Brain microvascular endothelial cell (primary cell): ENCODE measurements around the gene HNF4A.

Experiments used
- DNase-seq: peaks from one replicate; pipeline ENCODE4 v3.0.0-alpha.2; 2020
- H3K27ac ChIP-seq: fragments of 250-450 bp; sonication (Bioruptor Pico); 2 replicates; pipeline ENCODE4 v1.5.1; 2020; ENCODE audit warnings: mild to moderate bottlenecking, moderate library complexity
- H3K27me3 ChIP-seq: fragments of 250-450 bp; sonication (Bioruptor Pico); replicated peaks from 2 replicates; pipeline ENCODE4 v1.5.1; 2020; ENCODE audit warnings: mild to moderate bottlenecking
- H3K36me3 ChIP-seq: fragments of 250-450 bp; sonication (Bioruptor Pico); replicated peaks from 2 replicates; pipeline ENCODE4 v1.5.1; 2020; ENCODE audit warnings: mild to moderate bottlenecking
- H3K4me3 ChIP-seq: 2 replicates; pipeline ENCODE4 v1.5.1; 2011; ENCODE audit warnings: low read depth, mild to moderate bottlenecking, control low read depth, low read length, moderate library complexity
- in situ Hi-C: cut with HindIII; loops from 2 replicates; pipeline ENCODE4 v1.10.0; 2017; ENCODE audit warnings: low sequenced_read_pairs, low pct_ligation_motif_present
- TF ChIP-seq, protein P1 (sequence below): IDR thresholded peaks from 2 replicates; pipeline ENCODE4 v1.5.1; 2011; ENCODE audit warnings: low read depth, mild to moderate bottlenecking, moderate library complexity, low read length, control low read depth, inconsistent platforms; ENCODE audit errors: missing control alignments

Gene HNF4A

GRCh38 chr20:44404204-44405181 lies 49.0 kb downstream of the HNF4A start:
- in situ Hi-C loops: no loop called here
- no peak overlapping the region for H3K27ac ChIP-seq
- no peak for DNase-seq
- no peaks in the 10 kb centered on the region for H3K36me3 ChIP-seq
- H3K4me3 ChIP-seq: no peak overlapping the region
- TF ChIP-seq, protein P1, sequence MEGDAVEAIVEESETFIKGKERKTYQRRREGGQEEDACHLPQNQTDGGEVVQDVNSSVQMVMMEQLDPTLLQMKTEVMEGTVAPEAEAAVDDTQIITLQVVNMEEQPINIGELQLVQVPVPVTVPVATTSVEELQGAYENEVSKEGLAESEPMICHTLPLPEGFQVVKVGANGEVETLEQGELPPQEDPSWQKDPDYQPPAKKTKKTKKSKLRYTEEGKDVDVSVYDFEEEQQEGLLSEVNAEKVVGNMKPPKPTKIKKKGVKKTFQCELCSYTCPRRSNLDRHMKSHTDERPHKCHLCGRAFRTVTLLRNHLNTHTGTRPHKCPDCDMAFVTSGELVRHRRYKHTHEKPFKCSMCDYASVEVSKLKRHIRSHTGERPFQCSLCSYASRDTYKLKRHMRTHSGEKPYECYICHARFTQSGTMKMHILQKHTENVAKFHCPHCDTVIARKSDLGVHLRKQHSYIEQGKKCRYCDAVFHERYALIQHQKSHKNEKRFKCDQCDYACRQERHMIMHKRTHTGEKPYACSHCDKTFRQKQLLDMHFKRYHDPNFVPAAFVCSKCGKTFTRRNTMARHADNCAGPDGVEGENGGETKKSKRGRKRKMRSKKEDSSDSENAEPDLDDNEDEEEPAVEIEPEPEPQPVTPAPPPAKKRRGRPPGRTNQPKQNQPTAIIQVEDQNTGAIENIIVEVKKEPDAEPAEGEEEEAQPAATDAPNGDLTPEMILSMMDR: no peak
- H3K27me3 ChIP-seq: no peaks in the 10 kb centered on the region

GRCh38 chr20:44405257-44405656 lies 49.8 kb downstream of the HNF4A start:
- H3K27ac ChIP-seq: no peak overlapping the region
- H3K4me3 ChIP-seq: no peak overlapping the region
- TF ChIP-seq, protein P1: no peak
- no peaks in the 10 kb centered on the region for H3K36me3 ChIP-seq
- in situ Hi-C loops: no loop called here
- DNase-seq: no peak
- no peaks in the 10 kb centered on the region for H3K27me3 ChIP-seq

- Histone ChIP-seq H3K27me3 (no peaks in the 10 kb centered on the region), H3K36me3 (no peaks in the 10 kb centered on the region), H3K27ac (no peak overlapping the region), H3K4me3 (no peak overlapping the region)
- TF ChIP-seq, protein P1: no peak
- DNase-seq: no peak
- in situ Hi-C loops: no loop called here
Measured at GRCh38 chr20:44405785-44406571, 50.5 kb downstream of the HNF4A start.

- no peaks in the 10 kb centered on the region for H3K36me3 ChIP-seq
- in situ Hi-C loops: no loop called here
- TF ChIP-seq, protein P1: no peak
- no peak overlapping the region for H3K27ac ChIP-seq
- DNase-seq: no peak
- H3K4me3 ChIP-seq: no peak overlapping the region
- no peaks in the 10 kb centered on the region for H3K27me3 ChIP-seq
Measured at GRCh38 chr20:44406572-44407137, 51.2 kb downstream of the HNF4A start.

DNA sequence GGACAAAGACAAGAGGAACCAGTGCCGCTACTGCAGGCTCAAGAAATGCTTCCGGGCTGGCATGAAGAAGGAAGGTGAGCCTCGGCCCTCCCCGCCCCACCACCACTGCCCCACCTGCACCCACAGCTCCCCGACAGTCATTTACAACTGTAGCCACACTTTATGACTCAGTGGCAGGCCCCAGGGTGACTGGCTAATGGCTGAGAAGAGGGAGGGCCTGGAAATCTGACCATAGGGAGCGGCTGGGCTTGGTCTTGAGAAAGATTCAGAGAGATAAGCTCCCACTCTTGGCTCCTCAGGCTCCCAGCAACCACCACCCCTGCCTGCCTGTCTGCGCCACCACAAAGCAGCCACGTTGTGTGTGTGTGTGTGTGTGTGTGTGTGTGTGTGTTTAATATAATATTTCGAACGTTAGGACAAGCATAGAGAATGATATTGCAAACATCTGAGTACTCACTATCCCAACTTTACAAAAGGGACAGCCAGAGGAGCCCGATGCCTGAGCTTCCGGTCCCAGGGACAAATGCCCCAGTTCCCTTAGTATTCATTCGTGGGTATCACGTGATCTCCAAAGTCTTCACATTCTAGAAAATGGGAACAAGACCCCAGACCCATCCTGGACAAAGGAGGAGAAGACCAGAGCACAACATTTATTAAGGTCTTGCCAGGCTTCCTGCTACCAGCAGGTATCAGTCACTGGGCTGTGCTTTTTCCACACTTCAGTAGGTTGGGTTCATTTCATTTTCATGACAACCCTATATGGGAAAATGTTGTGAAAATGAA lies 52.1 kb downstream of the HNF4A start:
- TF ChIP-seq, protein P1: no peak
- H3K4me3 ChIP-seq: no peak overlapping the region
- in situ Hi-C loops: no loop called here
- H3K27ac ChIP-seq: no peak overlapping the region
- H3K27me3 ChIP-seq: no peaks in the 10 kb centered on the region
- H3K36me3 ChIP-seq: no peaks in the 10 kb centered on the region
- peak; percentile 54 for DNase-seq
